Measurements from ENCODE around the gene CRTAC1.

Gene CRTAC1

DNA sequence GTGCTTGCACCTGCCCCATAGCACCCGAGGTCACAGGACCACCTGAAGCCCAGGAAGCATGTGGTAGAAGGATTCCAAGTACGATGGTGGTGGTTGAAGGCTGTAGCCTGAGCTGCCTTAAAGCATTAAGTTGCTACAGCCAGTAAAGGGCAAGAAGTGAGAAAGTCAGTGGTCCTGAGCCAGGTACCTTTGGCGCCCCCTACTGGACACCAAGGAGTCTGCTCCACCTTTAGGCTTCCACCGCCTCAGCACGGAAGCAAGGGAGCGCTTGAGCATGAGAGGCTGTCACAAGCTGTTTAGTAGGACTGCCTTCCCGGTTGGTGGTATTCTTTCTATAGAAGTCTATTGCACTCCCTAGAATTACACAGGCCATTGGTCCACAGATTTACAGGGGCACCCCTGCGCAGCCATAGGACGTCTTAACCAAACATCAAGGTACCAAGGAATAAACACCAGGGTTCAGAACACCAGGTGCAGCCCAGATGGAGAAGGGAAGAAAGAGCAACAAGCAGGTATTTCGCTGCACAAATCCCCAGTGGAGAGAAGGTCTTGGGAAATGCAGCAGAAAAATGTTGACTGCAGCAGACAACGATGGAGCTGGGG is 2.2 kb downstream of the CRTAC1 start:
- peak; percentile 29 for DNase-seq

DNA sequence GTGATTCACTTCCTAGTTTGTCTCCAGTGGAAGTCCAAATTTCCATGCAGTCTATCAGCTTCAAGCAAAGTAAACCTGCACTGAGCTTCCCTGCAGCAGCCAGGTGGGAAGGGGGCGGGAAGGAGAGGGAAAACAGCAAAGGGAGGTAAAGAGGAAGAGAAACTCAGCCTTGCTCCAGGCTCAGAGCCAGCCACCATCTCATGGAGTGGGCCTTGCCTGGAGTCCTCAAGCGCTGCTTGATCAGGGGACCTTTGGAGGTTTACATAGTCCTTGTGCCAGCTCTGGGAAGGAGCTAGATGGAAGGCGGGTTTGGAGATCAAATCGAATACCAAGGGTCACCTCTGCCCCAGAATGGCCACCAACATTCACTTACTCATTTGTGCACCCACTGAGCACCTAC is 7.4 kb downstream of the CRTAC1 start:
- no peak for DNase-seq

DNA sequence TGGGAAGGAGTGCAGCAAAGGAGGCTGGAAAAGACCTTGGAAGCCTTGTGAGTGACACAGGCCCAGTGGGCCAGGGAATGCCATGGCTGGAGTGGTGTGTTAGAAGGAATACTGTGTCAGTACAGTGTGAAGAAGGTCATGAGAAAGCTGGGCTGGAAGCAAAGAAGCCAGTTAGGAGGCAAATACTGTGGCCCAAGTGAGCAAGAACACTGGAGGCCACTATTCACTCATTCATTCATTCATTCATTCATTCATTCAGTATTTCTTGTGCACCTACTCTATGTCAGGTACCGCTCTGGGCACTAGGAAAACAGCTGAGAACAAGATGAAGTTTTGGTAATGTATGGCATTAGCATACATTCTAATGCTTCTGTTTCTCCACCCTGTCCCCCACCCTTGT is 9.6 kb downstream of the CRTAC1 start:
- no peak for DNase-seq

DNA sequence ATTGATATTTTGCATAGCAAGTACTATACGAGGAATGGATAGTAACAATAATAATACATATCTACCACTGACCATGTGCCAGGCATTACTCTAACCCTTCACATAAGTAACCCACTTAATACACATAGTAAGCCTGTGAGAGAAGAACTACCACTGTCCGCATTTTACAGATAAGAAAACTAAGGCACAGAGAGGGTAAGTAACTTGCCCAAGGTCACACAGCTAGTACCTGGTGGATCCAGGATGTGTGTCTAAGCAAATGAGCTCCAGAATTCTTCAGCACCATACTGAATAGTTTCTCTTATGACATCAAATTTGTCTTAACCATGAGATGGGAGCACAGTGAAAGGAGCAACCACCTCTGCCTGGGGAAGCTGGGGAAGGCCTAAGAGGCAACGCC is 10.2 kb downstream of the CRTAC1 start:
- no peak for DNase-seq

DNA sequence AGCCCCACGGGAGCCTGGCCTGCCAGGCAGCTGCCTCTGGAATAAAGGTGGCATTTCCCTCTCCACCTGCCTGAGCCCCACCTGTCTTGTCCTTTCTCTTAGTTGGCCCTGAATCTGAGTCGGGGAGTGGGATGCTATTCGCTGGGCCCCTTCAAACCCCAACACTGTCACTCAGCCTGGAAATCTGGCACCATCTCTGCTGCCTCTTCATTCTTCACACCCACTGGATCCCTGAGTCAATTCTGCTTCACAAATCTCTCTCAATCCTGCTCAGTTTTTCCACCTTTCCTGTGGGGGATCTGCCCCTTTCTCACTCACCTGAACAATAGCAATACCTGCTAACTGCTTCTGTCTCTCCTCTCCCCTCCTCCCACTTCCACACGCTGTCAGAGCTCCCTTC is 10.6 kb downstream of the CRTAC1 start:
- DNase-seq, result no peak

DNA sequence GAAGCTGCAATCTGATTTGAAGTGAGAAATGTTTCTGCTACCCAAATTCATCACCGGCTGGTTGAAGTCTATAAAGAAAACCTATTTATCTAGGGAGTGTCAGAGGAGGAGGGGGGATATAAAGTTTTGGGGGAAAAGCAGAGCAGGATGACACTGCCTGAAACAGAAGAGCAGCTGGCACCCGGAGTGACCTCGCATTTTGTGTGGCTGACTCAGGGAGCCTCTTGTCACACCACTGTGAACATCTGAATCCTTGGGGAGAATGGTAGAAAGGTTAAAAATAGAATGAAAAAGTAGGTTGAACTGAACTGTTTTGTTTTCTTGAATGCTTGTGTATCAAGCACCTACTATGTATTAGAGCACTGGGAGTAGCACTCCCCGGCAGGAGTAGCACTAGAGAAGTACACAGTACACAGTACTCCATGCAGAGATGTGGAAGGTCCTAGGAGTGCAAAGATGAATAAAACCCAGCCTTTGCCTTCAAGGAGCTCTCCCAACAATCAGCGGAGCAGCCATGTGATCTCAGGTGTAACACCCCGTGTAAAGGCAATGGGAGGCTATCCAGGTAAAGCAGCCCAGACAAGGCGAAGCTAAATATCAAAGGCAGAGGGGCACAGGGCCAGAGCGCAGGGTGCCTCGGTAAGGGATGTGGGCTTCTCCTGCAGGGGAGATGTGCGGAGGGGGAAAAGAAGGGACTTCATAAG is 13.5 kb downstream of the CRTAC1 start:
- no peak for DNase-seq

DNA sequence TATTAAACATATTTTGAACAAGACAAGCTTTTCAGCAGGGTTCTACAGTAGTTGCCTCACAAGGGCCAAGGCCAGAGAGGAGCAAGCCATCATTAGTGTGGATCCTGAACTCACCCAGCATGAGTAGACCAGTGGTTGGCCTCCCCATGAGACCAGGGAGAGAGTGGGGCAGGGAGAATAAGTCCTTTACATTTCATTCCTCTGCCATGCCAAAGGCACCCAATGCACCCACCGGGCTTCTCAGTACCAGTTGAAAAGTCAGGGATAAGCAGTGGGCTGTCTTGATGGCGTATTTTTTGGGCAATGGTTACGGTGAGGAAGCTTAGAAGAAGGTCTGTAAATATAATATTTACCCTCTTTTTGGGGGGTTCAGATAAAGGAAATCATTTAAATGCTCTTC is 16.6 kb downstream of the CRTAC1 start:
- DNase-seq, result no peak

DNA sequence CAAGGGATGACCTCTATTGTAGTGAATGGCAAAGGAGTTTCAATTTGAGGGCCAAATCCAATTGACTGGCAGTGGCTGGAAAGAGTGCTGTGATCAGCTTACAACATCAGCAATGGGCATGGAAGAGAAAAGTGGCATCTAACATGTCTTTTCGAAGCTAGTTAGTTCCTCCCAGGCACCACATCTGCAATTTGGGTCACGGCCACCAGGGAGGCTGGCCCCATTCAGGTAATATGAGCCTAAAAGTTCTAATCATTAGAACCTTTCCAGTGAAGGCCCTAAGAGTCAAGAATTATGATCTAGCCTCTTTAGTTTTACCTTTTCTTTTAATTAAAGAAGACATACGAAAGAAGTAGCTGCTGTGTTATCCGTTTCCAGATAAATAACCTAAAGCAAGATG is 17.3 kb downstream of the CRTAC1 start:
- DNase-seq, result no peak

DNA sequence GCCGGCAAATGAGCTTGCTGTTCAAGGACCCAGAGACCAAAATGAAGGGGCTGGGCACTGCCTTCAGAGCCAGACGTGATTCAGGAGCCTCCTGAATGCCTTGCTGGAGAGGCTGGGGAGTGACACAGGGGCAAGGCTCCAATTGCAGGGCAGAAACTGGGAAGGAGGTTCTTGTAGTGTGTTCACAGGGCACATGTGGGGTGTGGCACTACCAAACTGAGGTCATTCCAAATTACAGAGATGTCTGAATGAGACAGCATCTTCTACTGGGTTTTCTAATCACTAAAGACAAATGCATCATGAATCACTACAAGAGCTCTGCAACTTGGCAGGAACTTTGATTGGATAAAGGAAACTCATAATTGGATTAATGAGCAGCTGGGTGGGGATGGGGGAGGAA is 17.8 kb downstream of the CRTAC1 start:
- DNase-seq, result no peak

DNA sequence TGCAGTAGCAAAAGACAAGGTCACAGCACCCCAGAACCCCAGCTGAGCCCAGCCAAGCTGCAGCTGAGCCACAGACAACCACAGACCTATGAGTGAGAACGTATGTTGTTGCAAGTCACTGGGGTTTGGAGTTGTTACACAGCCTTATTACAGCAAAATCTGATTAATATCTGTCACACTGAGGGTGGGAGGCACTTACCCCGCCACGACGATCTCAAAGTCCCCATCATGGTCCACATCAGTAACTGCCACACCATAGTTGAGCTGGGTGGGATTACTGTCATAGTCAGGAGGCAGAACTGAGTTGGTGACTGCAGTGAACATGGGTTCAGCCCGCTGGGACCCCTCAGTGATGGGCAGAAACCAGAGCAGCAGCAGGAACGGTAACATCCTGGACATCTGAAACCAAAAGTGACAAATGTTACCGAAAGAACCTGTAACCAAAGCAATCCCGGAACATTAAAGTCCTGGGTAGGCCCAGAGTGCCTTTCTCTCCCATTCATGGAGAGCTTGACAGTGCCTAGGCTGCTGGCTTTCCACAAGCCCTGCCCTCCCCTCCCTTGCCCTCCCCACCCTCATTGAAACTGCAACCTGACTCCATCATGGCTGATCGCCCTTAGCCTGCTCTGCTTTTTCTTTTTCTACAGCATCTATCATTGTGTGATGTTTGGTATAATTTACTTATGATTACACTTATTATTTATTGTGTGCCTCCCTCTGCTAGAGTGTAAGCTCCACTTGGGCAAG is 19.3 kb downstream of the CRTAC1 start:
- no peak for DNase-seq

DNA sequence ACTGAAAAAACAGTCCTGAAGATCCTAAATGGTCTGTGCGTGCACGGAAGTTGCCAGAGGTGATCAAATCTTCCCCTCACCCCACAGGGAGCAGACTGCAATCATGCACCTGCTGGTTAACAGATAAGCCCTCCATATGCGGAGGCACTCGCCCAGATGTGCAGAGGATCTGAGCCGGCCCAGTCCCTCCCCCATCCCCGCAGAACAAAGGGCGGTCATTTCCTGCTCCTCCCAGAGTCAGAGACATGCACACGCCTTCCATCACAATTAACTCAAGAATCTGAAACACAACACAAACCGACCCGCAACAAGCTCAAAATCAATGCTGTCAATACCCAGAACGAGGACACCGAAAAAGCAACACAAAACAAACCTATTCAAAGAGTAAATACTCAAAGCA is 24.2 kb downstream of the CRTAC1 start:
- DNase-seq, result no peak

DNA sequence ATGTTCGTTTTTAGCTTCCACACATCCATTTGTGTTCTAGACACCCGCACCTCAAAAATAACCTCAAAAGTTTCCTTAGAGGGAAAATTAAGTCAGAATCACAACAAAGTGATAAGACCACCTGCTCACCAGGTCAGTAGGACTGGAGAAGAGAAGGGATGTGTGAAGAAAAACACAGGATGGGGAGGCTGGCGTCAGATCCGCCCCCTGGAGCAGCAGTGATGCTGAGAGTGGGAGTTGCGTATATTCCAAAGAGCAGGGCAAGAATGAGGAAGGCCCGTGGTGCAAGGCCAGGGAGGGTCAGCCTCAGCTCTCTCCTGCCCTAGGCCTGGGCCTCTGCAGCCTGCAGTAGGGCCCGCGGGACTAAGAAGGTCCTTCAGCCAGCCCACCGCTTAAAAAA is 28.7 kb downstream of the CRTAC1 start:
- DNase-seq, result no peak

DNA sequence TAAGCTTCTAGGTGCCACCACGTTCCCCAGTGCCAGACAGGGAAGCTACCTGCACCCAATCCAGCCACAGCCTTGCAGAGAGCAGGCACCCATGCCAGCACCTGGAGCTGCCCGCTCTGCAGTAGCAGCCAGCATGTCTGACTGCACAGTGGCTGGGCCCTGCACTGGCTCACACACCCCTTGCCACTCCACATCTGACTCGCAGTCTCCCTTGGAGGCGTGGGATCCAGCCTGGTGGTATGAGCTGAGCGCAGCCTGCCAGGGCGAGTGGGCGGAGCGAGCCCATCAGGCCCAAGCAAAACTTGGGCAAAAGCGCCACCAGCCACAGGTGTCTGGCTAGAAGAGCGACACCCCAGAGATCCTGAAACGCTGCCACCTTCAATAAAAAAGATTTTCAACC is 30.1 kb downstream of the CRTAC1 start:
- DNase-seq, result no peak

DNA sequence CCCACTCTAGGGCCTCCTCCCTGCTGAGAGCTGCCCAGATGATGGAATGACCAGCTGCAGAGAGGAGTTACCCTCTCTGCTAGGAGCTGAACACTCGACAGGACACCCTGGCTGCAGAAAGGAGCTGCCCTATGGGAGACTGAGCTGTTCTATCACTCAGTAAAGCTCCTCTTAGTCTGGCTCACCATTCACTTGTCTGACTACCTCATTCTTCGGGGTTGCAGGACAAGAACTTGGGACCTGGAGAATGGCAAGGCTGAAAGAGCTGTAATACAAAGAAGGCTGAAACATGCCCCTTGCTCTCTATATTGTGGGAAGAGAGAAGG is 30.5 kb downstream of the CRTAC1 start:
- no peak for DNase-seq

DNA sequence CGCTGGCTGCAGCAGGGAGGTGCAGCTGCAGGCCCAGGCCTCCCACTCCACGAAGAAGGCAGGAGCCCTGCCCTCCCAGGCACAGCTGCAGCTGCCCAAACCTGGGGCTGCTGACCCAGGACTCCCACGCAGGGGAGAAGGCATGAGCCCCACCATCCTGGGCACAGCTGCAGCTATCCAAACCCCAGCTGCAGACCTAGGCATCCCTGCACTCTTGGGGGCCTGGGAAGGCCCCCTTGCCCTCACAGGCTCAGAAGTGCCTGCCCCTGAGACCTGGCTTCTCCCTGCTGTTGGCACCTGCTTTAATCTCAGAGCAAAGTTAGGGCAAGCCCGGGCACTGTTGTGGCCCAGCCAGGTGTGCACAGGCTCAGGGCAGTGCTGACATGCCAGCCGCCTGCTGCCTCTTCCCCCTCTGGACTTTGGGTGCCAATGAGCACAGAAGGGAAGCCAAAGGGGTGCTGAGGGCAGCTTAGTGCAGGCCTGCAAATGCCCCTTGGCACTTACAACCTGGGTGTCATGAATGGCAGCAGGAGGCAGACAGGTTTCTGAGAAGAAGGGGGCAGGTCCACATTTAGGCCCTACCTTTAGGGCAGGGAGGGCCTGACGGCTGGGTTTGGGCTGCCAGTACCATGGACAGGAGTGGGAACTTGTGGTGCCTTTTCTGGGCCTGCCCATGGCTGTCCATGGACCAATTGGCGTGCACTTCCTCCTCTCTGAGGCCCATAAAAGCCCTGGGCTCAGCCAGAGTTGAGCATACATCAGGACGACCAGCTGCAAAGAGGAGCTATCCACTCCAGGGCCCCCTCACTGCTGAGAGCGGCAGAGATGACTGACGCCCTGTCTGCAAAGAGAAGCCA is 31.1 kb downstream of the CRTAC1 start:
- DNase-seq, result no peak

DNA sequence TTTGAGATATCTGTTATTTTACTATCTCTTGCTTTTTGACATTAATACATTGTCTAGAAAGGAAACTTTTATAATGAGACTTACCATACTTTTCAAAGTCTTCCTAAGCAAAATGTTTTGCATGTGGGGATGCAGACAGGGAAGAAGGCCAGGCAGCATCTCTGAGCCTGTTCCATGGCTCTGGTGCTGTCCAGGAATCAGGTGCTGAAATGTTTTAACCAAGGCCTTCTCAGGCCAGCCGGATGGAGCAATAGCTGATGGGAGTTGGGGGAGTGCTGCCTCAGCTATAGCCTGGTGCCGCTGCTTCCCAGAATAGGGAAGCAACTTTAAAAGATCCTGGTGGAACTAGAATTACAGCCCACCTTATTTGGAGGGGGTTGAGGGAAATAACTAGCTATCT is 38.5 kb downstream of the CRTAC1 start:
- peak; percentile 43 for DNase-seq

DNA sequence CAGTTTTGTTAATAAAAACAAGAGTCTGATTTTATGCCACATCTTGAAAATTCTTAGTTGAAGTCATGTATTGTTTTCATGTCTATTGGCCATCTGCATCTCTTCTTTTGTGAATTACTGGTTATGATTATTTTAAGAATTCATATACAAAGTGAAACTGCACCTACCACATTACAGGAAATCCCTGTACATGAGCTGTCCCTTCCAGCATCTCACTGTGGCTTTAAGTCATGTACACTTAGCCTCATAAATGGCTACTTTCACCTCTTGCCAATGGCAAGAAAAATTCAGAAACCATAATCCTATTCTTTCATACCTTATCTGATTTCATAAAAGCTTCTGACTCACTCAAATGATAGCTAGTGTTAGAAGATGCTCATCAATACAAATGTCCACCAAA is 48.6 kb downstream of the CRTAC1 start:
- no peak for DNase-seq

DNA sequence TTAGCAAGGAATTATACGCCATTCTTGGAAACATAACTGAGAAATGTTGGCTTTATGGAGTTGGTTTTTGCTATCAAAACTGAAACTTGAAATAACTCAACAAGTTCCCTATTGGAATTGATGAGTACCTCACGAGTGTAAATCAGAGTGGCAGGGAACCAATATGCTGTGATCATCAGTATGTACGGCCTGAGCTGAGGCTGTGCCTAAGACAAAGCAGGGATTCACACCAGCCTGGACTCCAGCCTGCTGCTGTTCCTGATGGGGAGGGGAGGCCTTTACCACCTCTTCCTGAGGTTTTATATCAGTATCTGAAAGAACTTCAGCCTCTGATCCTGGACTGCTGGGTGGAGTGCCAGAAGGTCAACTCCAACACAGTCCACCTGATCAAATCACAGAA is 52.7 kb downstream of the CRTAC1 start:
- no peak for DNase-seq

DNA sequence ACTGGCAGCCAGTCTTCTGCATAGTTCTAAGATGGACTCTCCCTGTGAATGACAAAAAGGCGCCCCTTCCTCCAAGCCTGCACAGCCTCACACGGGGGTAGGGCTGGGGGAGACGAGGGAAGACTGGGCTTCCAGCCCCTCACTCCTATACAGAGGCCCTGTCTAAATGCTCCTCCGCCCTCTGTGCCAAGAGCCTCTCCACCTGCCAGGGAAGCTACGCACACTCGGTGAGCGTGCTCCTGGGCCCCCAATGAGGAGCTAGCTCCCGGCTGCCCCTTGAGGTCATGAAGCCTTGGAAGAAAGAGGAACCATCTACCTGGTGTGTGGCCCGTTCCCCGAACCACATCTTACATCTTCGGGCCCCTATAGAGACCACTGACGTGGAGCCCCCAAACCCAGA is 54.8 kb downstream of the CRTAC1 start:
- DNase-seq, result no peak

DNA sequence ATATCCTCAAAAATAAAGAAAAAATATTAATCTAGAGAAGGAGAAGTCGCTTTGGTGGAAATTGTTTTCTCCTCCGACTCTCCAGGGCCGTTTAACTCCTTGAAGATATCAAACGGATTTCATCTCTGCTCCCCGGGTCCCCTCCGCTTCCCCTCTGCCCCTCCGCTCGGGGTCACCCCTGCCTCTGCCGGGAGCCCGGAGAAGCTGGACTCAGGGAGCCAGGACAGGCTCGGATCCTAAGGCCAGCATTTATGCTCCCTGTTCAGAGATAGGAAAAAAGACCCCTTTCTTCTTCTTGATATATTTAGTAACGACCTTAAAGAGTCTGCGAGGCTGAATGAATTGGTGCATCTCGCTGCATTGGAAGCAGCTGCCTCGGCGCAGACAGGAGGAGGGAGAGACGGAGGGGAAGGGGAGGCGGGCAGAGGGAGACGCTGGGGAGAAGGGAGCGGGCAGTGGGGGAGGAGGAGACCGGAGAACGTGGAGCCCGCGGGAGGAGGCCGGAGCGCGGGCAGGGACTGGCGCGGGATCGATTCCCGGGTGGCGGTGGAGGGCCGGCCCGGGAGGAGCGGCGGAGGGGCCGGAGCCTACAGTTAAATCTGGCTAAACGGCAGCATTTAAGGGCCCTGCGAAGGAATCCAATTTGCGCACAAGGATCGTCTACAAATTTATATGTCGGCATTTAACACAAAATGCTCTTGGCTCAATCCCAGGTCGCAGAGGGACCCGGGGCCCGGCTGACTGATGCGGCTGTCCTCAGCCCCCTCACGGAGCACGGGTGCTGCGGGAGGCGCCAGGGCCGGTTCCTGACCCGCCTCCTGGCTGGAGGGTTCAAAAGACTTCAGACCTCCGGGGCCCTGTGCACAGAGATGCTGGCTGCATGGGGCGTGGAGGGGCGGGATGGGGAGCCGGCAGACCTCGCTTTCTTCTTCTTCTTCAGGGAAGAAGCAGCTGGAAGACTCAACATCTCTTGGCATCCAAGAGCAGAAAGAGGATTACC is 55.6 kb downstream of the CRTAC1 start:
- peak; percentile 19 for DNase-seq

DNA sequence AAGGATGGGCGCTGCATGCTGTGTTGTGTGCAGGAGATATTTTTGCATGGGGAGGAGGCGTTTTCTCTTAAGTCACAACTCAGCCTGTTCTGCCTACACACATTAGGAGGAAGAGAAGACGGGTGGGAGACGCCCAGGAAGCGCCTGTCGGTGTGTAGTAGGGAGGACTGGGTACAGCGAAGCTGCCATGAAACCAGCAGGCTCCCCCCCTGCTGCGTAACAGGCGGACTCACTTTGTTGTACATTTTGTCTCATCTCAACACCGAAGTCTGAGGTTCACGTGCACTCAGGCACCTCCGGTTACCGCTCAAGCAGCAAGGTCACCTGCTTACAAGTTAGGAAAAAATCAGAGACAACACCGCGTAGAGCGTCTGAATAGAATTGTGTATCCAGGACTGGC is 56.3 kb downstream of the CRTAC1 start:
- DNase-seq, result no peak

DNA sequence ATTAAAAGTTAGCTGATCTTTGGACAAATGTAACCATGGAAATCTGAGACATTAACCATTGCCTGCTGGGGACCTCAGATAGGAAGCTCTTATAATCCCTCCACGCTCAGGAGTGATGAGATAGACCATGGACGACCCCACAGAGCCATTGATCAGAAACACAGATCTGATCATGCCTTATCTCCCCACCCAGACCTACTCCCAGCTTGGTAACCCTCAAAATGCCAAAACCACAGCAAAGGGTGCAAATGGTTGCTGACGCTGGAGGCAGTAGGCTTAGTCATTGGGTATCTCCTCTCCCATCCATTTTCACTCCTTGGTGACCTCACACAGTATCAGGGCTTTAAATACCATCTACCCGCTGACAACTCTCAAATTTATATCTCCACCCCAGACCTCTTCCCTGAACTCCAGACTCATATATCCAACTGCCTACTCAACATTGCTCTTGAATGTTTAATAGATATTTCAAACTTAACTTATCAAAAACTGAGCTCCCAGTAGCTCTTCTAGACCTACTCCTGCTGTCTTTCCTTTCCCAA is 60.8 kb downstream of the CRTAC1 start:
- no peak for DNase-seq
